Liver (tissue), 9 donors: ENCODE data around the gene MBD4. TPM values are rescaled to one million over a fixed set of nuclear protein-coding genes. Genes with fewer than 3 reads are reported as not detected.

ENCODE experiments used
- DNase-seq: peaks from one replicate; pipeline ENCODE4 v3.0.0-alpha.2; 2017; ENCODE audit warnings: low spot score
- H3K27ac ChIP-seq, 2 donors: one replicate each; pipeline ENCODE4 v1.7.0; 2013; ENCODE audit warnings: inconsistent platforms in 2 of 2, low read length in 2 of 2, control low read depth in 1 of 2, low read depth in 1 of 2, mild to moderate bottlenecking in 1 of 2
- H3K27me3 ChIP-seq, 4 donors: one replicate each; pipeline versions ENCODE4 v1.6.1 to v1.7.0; 2013; ENCODE audit warnings: low read length in 3 of 4, inconsistent platforms in 1 of 4, mild to moderate bottlenecking in 1 of 4, moderate library complexity in 1 of 4; ENCODE audit not compliant: control insufficient read depth in 4 of 4, insufficient read depth in 4 of 4
- H3K36me3 ChIP-seq, 4 donors: one replicate each; pipeline versions ENCODE4 v1.6.1 to v1.7.0; 2013; ENCODE audit warnings: low read length in 3 of 4, mild to moderate bottlenecking in 3 of 4, low read depth in 1 of 4, moderate library complexity in 1 of 4; ENCODE audit not compliant: control insufficient read depth in 4 of 4, insufficient read depth in 3 of 4
- H3K4me1 ChIP-seq, 4 donors: one replicate each; pipeline versions ENCODE4 v1.6.1 to v1.7.0; 2013; ENCODE audit warnings: low read length in 3 of 4, mild to moderate bottlenecking in 3 of 4, moderate library complexity in 1 of 4; ENCODE audit not compliant: control insufficient read depth in 4 of 4, insufficient read depth in 4 of 4
- H3K4me3 ChIP-seq, 3 donors: one replicate each; pipeline versions ENCODE4 v1.6.1 to v1.7.0; 2013; ENCODE audit warnings: low read length in 3 of 3, control low read depth in 1 of 3, low read depth in 1 of 3, mild to moderate bottlenecking in 1 of 3
- H3K9ac ChIP-seq, 2 donors: one replicate each; pipeline ENCODE4 v1.7.0; 2013; ENCODE audit warnings: low read length in 2 of 2, mild to moderate bottlenecking in 2 of 2, moderate library complexity in 2 of 2, control low read depth in 1 of 2, low read depth in 1 of 2
- H3K9me3 ChIP-seq, 4 donors: one replicate each; pipeline versions ENCODE4 v1.6.1 to v1.7.0; 2013; ENCODE audit warnings: low read length in 3 of 4; ENCODE audit not compliant: control insufficient read depth in 4 of 4
- EGR1 ChIP-seq, 2 donors: IDR thresholded peaks; 2 replicates each; pipeline ENCODE4 v1.6.1; 2016 to 2018; ENCODE audit warnings: antibody characterized with exemption in 2 of 2, low read depth in 2 of 2
- FOXA1 ChIP-seq: IDR thresholded peaks from 2 replicates; pipeline ENCODE4 v1.6.1; 2016; ENCODE audit warnings: antibody characterized with exemption
- FOXA2 ChIP-seq: IDR thresholded peaks from 2 replicates; pipeline ENCODE4 v1.6.1; 2016; ENCODE audit warnings: antibody characterized with exemption
- GABPA ChIP-seq, 2 donors: IDR thresholded peaks in 1 of 2; conservative IDR thresholded peaks in 1 of 2; 2 replicates each; pipeline ENCODE4 v1.6.1; 2016; ENCODE audit warnings: antibody characterized with exemption in 2 of 2, mild to moderate bottlenecking in 1 of 2, moderate library complexity in 1 of 2
- HNF4A ChIP-seq, 2 donors: conservative IDR thresholded peaks; 2 replicates each; pipeline ENCODE4 v1.6.1; 2016; ENCODE audit warnings: antibody characterized with exemption in 2 of 2, mild to moderate bottlenecking in 2 of 2
- HNF4G ChIP-seq: IDR thresholded peaks from 2 replicates; pipeline ENCODE4 v1.6.1; 2016; ENCODE audit warnings: antibody characterized with exemption
- JUND ChIP-seq, 2 donors: IDR thresholded peaks; 2 replicates each; pipeline ENCODE4 v1.6.1; 2016; ENCODE audit warnings: antibody characterized with exemption in 2 of 2
- NR2F2 ChIP-seq: IDR thresholded peaks from 2 replicates; pipeline ENCODE4 v1.6.1; 2016; ENCODE audit warnings: antibody characterized with exemption
- RAD21 ChIP-seq, 2 donors: IDR thresholded peaks; 2 replicates each; pipeline ENCODE4 v1.6.1; 2016; ENCODE audit warnings: antibody characterized with exemption in 2 of 2, mild to moderate bottlenecking in 2 of 2
- RXRA ChIP-seq, 2 donors: IDR thresholded peaks; 2 replicates each; pipeline ENCODE4 v1.6.1; 2017 to 2018; ENCODE audit warnings: antibody characterized with exemption in 2 of 2, mild to moderate bottlenecking in 1 of 2
- TAF1 ChIP-seq: conservative IDR thresholded peaks from 2 replicates; pipeline ENCODE4 v1.6.1; 2016; ENCODE audit warnings: antibody characterized with exemption, mild to moderate bottlenecking
- YY1 ChIP-seq: IDR thresholded peaks from 2 replicates; pipeline ENCODE4 v1.6.1; 2016; ENCODE audit warnings: antibody characterized with exemption, mild to moderate bottlenecking
- WGBS: extraction: QIAGEN DNeasy Blood & Tissue Kit; methylation state at CpG from one replicate; pipeline ENCODE4 v1.1.7; 2013; 5-methylcytosine and 5-hydroxymethylcytosine counted together
- polyA plus RNA-seq, 2 donors: library from polyadenylated mRNA; stranded (reverse) in 1 of 2; unstranded in 1 of 2; fragments of 200-250 nt in 1 of 2; fragments of >200 nt in 1 of 2; fragmentation: Nextera tagmentation in 1 of 2; extraction: Ambion mirVana in 1 of 2; gene quantifications; one replicate each; pipeline versions ENCODE4 v1.2.1 to v1.2.3, GENCODE V29; 2013 to 2015
- total RNA-seq, 2 donors: library from RNA; depleted of rRNA; stranded (reverse); fragments of >200 nt; gene quantifications; one replicate each; pipeline ENCODE4 v1.2.3, GENCODE V29; 2014
- TF ChIP-seq, protein P1 (sequence below): IDR thresholded peaks from 2 replicates; pipeline ENCODE4 v1.6.1; 2016; ENCODE audit warnings: antibody characterized with exemption
- TF ChIP-seq, protein P2 (sequence below): IDR thresholded peaks from 2 replicates; pipeline ENCODE4 v1.6.1; 2016; ENCODE audit warnings: antibody characterized with exemption
- TF ChIP-seq, protein P3 (sequence below): fragments of 150-350 bp; IDR thresholded peaks from 2 replicates; pipeline ENCODE4 v1.5.1; 2017; ENCODE audit warnings: improper control_type of control experiment, low read depth, low read length; ENCODE audit not compliant: missing input control
- TF ChIP-seq, protein P4 (sequence below): IDR thresholded peaks from 2 replicates; pipeline ENCODE4 v1.6.1; 2016; ENCODE audit warnings: antibody characterized with exemption
- donor health status: healthy.
- donor health status: healthy.
- donor health status: healthy.
- donor health status: healthy.
- donor health status: healthy.

The MBD4 gene
- total and polyA plus RNA-seq, 4 donors: 16.9 to 24.8 (median 17.2) TPM

DNA sequence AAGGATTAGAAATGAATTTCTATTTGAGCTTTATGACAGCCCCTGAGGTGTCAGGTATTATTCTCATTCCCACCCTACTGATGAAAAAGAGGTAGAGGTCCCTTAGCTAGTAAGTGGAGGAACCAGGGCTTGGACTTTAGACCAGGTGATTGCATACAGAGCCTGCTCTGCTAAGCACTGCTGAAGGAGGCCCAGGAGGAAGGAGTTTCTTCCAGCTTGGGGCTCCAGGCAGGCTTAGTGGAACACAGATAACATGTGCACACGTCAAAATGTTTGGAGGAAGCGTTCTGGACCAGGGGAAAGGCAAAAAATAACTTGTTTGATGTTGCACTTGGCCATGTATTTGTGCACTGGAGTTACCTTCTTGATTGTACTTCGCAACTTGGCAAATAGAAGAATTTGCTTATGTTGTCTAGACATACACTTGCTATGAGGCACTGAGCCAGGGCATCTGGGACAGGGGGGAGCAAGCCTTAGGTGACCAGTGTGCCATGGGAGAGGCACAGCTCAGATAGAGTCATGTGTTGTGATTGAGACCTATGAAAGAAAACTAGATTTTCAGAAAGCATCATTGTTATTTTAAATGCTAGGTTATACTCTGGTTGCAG is 22.7 kb upstream of the MBD4 start:
- Histone ChIP-seq H3K9ac (no peak overlapping the region), H3K4me3 (no peak overlapping the region), H3K36me3 (peaks cover 0 to 2% (median 0%) of the 10 kb centered on the region in 4 donors), H3K9me3 (no peaks in the 10 kb centered on the region), H3K4me1 (peaks cover 5 to 27% (median 16%) of the 10 kb centered on the region in 4 donors), H3K27ac (no peak overlapping the region), H3K27me3 (no peaks in the 10 kb centered on the region)
- WGBS: 36% methylated on average over 3 of the region's 3 CpGs
- TF ChIP-seq, protein P1, sequence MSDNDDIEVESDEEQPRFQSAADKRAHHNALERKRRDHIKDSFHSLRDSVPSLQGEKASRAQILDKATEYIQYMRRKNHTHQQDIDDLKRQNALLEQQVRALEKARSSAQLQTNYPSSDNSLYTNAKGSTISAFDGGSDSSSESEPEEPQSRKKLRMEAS: no peak
- no peak for TF ChIP-seq YY1
- no peak for TF ChIP-seq GABPA (IDR thresholded peaks at IDR 0.05 in 1 of 2, conservative IDR thresholded peaks at IDR 0.05 in 1 of 2)
- no peak for TF ChIP-seq RAD21 (IDR thresholded peaks at IDR 0.05)
- no peak for TF ChIP-seq JUND (IDR thresholded peaks at IDR 0.05)
- TF ChIP-seq HNF4A (conservative IDR thresholded peaks at IDR 0.05): peak; percentile 38 to 46
- peak; percentile 40 to 47 for TF ChIP-seq RXRA (IDR thresholded peaks at IDR 0.05)
- TF ChIP-seq HNF4G: peak; percentile 26
- DNase-seq: no peak

DNA sequence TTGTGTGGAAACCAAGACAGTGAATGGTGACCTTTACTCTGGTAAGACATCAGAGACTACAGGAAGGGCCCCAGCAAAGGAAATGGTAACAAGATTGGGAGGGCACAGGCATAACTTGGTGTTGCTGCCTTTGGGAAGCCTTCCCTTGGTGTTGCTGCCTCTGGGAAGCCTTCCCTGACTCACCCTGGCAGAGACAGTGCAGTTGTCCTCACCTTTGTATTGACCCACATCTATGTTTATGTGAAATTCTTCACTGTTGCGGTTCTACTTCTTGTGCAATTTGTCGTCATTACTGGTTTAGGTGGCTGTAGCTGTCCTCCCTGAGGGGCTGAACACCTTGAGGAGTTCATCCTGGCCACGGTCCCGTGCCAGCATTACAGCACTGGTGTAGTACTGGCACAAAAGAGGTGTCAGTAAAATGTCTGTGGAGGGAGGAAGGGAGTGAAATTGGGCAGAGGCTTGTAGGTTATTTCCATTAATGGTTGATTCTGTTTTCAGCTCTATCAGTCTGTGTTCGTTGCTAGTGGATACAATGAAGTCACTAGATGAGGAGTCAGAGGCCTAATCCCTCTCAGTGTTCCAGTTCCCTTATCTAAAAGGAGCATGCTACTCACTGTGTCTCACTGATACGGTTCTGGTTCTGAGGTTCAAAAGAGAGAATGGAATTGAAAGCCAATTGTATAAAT is 21.9 kb upstream of the MBD4 start:
- Histone ChIP-seq H3K27ac (peak overlapping the region; percentile 0 to 18), H3K4me1 (peaks cover 5 to 20% (median 15%) of the 10 kb centered on the region in 4 donors), H3K36me3 (peaks cover 0 to 5% (median 0%) of the 10 kb centered on the region in 4 donors), H3K9me3 (no peaks in the 10 kb centered on the region), H3K4me3 (no peak overlapping the region), H3K9ac (no peak overlapping the region), H3K27me3 (no peaks in the 10 kb centered on the region)
- DNase-seq: peak; percentile 48
- WGBS: 69% methylated on average over 6 of the region's 6 CpGs
- TF ChIP-seq, protein P2, sequence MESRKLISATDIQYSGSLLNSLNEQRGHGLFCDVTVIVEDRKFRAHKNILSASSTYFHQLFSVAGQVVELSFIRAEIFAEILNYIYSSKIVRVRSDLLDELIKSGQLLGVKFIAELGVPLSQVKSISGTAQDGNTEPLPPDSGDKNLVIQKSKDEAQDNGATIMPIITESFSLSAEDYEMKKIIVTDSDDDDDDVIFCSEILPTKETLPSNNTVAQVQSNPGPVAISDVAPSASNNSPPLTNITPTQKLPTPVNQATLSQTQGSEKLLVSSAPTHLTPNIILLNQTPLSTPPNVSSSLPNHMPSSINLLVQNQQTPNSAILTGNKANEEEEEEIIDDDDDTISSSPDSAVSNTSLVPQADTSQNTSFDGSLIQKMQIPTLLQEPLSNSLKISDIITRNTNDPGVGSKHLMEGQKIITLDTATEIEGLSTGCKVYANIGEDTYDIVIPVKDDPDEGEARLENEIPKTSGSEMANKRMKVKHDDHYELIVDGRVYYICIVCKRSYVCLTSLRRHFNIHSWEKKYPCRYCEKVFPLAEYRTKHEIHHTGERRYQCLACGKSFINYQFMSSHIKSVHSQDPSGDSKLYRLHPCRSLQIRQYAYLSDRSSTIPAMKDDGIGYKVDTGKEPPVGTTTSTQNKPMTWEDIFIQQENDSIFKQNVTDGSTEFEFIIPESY: no peak
- TF ChIP-seq GABPA (IDR thresholded peaks at IDR 0.05 in 1 of 2, conservative IDR thresholded peaks at IDR 0.05 in 1 of 2) (no peak), TAF1 (no peak), HNF4A (conservative IDR thresholded peaks at IDR 0.05) (peak in 1 of 2 donors; percentile 18), RXRA (IDR thresholded peaks at IDR 0.05) (peak in 1 of 2 donors; percentile 43), NR2F2 (no peak), FOXA1 (no peak), EGR1 (IDR thresholded peaks at IDR 0.05; ENCODE audit: low read depth in 2 of 2) (no peak), FOXA2 (no peak), JUND (IDR thresholded peaks at IDR 0.05) (no peak)
- TF ChIP-seq, protein P3, sequence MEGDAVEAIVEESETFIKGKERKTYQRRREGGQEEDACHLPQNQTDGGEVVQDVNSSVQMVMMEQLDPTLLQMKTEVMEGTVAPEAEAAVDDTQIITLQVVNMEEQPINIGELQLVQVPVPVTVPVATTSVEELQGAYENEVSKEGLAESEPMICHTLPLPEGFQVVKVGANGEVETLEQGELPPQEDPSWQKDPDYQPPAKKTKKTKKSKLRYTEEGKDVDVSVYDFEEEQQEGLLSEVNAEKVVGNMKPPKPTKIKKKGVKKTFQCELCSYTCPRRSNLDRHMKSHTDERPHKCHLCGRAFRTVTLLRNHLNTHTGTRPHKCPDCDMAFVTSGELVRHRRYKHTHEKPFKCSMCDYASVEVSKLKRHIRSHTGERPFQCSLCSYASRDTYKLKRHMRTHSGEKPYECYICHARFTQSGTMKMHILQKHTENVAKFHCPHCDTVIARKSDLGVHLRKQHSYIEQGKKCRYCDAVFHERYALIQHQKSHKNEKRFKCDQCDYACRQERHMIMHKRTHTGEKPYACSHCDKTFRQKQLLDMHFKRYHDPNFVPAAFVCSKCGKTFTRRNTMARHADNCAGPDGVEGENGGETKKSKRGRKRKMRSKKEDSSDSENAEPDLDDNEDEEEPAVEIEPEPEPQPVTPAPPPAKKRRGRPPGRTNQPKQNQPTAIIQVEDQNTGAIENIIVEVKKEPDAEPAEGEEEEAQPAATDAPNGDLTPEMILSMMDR: no peak
- TF ChIP-seq, protein P4, sequence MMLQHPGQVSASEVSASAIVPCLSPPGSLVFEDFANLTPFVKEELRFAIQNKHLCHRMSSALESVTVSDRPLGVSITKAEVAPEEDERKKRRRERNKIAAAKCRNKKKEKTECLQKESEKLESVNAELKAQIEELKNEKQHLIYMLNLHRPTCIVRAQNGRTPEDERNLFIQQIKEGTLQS: no peak
